GM21526 (cell line): ENCODE data around the gene ADCY10.
"Not testable (repeated sequence)": the region's sequence is repeated elsewhere in the genome, so short reads cannot be mapped to it uniquely, and the experiment has no call there.

Experiments used
- ATAC-seq: cut with Tn5 transposase; IDR thresholded peaks from one replicate; pipeline ENCODE4 v1.9.1; 2021; ENCODE audit warnings: moderate library complexity; ENCODE audit not compliant: unreplicated experiment, low FRiP score

Gene ADCY10

DNA sequence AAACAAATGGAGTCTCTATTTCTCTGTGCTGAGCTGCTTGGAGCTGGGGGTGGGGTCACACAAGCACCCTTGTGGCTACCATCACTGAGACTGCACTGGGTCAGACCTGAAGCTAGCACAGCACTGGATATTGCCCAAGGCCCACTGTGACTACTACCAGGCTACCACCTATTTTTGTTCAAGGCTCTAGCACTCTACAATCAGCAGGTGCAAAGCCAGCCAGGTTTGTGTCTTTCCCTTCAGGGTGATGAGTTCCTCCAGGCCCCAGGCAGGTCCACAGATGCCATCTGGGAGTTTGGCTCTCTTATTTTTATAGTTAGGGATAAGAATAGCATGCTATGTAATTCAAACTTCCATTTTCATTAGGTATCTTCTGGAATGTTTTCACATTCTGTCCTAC, 23.5 kb downstream of the ADCY10 start:
- no peak for ATAC-seq

DNA sequence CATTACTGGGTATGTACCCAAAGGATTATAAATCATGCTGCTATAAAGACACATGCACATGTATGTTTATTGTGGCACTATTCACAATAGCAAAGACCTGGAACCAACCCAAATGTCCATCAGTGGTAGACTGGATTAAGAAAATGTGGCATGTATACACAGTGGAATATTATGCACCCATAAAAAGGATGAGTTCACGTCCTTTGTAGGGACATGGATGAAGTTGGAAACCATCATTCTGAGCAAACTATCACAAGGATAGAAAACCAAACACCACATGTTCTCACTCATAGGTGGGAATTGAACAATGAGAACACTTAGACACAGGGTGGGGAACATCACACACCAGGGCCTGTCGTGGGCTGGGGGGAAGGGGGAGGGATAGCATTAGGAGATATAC, 26.7 kb downstream of the ADCY10 start:
- ATAC-seq = not testable (repeated sequence)

DNA sequence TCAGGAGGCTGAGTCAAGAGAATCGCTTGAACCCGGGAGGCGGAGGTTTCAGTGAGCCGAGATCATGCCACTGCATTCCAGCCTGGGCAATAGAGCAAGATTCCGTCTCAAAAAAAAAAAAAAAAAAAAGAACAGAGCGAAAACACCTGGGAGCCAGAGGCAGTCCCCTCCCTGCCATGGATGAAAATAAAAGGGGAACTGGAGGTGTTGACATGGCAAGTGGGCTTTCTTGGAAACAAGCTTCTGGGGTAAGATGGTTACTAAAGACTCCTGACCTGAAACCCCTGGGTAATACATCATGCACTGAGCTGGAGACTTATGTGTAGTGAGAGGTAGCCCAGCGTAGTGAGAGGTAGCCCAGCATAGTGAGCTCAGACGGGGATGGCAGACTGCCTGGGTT, 31.6 kb downstream of the ADCY10 start:
- no peak for ATAC-seq

DNA sequence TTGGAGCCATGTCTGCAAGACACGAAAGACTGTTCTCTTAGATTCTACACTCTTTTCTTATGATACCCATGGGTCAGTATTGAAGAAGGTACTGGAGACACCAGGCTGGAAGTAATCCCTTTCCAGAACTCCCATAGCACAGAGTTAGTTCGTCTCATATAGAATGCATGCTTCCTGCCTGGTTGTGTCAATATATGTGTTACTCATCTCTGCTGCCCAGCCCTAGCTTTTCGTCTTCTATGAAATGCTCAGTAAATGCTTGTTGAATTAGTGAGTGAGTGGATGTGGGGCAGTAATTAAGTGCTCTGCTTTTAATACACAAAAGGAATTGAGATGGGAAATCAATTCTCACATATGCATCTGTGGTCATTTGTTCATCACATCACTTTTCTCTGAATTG, 32.1 kb downstream of the ADCY10 start:
- ATAC-seq = no peak

DNA sequence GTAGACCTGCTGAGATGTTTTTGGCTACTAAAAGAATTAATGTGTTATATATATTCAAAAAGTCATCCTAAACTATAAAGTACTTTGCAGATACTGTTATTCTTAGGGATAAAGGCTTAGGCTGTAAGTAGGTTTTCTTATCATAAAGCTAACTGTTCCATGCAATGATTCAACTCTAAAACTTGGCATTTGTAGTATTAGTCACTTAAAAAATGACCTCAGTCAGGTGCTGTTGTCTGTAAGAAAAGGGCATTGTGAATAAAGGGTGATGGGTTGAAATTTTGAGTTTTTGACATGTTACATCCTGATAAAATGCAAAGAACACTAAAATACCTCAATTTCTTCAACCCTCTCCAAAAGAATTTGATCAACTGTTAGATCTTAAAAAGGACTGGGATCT, 32.9 kb downstream of the ADCY10 start:
- no peak for ATAC-seq

DNA sequence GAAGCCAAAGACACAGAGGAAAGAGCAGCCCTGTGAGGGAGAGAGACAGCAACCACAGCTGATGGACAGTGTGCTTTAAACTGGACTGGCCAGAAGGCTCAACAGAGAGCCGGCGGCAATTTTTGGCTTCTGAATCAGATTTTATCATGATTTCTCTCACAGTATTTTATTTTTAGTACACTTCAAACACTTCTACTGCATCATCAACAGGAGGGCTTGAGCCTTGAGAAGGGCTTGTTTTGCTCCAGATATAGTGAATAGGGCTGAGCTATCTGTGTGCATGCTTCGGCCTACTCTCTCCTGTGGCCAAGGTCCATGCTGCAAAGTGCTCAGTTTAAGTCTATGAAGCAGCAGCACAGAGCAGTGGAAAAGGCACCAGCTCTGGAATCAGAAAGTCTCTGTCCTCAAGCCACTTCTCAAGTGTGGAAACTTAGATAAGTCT, 33.3 kb downstream of the ADCY10 start:
- ATAC-seq = no peak

DNA sequence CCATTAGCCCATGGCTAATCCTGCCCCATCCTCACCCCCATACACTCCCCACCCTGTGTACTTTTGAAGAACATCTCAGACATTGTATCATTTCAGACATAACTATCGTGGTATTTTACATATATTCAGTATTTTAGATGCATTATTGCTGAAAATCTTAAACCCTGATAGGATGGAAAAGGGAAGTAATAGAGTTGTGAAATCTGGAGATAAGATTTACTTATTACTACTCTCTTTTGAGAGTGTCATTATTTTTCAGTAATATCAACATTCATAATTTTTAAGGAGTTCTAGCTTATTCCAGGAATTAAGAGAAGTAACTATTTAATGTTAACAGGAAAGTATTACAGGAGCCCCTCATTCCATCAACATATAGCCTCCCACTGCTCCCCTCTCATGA, 34.4 kb downstream of the ADCY10 start:
- ATAC-seq = no peak

DNA sequence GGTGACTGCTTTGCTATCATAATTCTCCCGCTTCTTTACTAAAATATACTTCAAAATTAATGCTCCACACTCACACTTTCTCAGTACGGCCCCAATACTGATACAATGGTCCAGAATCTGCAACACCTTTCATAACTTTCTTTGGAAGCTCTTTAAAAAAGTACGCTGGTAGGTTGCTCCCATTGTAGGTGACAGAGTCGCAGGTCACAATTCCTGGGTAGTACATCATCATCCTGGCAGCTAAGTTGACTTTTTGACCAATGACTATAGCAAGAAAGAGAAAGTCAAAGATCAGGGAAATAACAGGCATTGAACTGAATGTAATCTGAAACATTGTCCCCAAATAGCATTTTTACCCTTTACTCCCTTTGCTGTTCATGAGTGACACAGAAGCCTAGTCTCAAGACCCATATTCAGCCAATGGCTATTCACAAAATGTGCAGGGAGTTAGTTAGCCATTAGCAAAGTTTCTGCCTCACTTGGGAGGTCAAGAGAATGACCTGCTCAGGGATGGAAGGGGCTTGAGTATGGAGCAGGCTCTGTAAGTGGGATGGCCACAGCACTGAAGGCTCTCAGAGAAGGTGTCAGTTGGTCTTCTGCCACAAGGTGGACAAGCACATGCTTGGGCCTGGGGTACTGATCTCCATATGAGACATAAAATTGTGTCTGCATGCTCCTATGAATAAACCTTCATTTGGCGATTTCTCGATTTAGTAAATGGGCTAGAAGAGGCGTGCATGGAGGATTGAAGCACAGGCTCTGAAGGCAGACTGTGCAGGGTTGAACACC, 35.4 kb downstream of the ADCY10 start:
- ATAC-seq = no peak

DNA sequence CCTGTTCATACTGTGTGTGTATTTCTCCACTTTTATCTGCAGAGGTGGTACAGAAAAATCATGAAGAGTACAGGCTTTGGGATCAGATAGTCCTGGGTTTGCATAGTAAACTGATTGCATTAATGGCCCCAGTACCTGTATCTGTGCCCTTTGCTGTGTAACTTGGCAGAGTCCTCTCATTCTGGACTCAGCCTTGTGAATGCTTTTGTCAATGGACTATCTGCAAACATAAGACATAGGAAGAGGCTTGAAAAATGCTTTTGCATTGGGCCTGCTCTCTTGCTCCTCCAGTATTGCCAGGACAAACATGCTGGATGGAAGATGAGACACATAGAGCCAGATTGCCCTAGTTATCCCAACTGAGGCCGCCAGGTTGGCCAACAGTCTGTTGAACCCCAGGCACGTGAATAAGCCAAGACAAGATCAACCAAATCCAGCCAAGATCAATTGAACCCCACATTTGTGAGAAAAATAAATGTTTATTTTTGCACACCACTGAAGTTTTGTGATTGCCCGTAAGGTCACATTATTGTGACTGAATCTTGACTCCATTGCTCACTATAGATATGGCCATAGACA, 37.2 kb downstream of the ADCY10 start:
- no peak for ATAC-seq

DNA sequence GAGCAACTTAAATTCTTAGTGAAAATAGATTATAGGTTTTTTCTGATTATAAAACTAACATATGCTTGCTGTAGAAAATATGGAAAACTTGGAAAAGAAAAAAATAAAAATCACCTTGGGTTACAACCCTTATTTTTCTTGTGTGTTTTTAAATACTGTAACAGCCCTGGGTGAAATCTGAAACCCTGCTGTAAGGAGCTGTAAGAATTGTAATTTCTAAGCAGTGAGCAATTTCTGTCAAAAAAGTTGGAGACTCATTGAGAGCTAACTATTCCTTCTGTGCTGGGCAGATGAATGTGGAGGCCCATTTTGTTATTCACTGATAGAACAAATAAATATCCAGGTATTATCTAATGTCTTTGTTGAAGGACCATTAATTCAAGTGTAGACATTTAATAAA, 42.6 kb downstream of the ADCY10 start:
- ATAC-seq = no peak

DNA sequence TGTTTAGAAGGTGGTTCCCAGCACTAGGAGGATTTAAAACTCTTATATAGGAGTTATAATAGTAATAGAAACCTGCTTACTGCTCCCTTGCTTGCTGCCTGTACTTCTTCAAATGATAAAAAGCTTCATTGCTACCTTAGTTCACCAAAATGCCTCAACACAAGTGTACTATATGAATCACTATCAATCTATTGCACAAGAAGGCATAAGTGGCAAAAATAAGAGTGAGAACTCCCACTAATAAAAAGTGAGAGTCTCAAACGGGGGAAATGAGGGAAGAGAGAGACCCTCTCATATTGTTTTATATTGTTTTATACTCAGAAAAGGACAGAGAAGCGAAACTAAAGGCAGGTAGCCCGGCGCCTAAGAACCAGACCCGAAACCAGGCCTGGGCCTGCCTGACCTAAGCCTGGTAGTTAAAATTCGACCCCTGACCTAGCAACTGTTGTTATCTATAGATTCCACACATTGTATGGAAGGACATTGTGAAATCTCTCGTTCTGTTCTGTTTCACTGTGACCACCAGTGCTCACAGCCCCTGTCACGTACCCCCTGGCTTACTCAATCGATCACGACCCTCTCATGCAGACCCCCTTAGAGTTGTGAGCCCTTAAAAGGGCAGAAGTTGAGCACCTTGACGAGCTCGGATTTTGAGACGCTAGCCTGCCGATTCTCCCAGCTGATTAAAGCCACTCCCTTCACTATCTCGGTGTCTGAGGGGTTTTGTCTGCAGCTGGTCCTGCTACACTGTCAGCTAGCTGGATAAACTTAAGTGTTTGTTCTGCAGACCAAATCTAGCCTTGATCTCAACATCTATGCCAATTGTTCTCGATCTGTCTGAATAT, 44.6 kb downstream of the ADCY10 start:
- ATAC-seq = not testable (repeated sequence)

DNA sequence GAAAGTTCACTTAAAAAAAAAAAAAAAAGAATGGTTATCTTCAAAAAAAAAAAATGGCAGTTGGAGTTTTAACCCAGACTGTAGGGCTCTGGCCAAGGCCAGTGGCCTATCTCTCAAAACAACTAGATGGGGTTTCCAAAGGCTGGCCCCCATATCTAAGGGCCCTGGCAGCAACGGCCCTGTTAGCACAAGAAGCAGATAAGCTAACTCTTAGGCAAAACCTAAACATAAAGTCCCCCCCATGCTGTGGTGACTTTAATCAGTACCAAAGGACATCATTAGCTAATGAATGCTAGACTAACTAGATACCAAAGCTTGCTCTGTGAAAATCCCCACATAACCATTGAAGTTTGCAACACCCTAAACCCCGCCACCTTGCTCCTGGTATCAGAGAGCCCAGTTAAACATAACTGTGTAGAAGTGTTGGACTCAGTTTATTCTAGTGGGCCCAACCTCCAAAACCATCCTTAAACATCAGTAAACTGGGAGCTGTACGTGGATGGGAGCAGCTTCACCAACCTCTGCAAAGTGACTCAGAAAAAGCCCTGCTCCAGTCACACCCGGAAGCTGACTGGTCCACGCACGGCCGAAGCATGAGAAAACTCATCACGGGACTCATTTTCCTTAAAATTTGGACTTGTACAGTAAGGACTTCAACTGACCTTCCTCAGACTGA, 47.1 kb downstream of the ADCY10 start:
- not testable (repeated sequence) for ATAC-seq

DNA sequence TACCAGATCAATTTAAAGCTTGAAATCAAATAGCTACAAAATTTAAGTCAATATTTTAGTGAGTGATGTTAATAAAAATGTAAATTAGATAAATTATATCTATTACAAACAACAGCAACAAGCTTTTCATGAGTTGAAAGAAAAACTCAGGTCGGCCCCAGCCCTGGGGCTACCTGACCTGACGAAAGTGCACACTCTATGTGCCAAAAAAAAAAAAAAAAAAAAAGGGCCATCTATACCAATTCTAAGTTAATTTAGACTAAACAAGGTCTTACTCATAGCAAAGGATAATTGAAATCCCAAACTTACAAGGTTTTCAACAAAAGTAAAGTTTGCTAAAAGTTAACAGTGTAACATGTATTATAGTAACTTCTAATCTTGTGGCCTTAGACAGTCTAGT, 47.6 kb downstream of the ADCY10 start:
- ATAC-seq = not testable (repeated sequence)

DNA sequence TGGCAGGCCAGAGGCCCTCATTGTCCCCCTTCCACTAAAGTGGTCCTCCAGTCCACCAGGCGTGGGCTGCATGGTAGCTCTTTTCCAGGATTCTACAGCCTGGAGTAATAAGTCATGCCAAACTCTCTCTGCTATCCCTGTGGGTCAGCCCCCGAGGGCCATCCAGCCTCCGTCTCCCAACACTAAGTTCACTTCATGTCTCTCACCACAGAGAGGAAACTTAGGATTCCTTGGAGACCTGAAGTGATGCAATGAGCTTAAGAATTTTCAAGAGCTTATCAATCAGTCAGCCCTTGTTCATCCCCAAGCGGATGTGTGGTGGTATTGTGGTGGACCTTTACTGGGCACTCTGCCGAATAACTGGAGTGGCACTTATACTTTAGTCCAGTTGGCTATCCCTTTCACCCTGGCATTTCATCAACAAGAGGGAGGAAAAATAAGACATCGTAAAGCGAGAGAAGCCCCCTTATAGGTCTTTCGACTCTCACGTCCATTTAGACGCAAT, 48.1 kb downstream of the ADCY10 start:
- not testable (repeated sequence) for ATAC-seq

DNA sequence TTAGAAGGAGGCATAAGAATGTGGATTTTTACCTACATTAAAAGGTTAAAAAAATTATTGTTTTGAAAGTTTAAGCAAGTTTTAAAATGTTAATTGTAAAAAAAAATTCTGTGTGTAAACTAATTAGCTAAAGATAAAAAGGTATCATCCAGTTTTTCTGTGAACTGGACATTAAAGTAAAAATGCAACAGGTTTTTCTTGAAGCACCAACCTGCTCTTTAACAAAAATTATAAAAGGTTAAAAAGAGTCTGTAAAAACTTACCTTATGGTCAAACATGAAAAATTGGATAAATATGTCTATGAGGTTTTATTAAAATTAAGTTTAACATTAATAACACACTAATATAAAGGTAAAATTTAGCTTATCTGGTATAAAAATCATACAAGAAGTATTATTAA, 48.7 kb downstream of the ADCY10 start:
- not testable (repeated sequence) for ATAC-seq

DNA sequence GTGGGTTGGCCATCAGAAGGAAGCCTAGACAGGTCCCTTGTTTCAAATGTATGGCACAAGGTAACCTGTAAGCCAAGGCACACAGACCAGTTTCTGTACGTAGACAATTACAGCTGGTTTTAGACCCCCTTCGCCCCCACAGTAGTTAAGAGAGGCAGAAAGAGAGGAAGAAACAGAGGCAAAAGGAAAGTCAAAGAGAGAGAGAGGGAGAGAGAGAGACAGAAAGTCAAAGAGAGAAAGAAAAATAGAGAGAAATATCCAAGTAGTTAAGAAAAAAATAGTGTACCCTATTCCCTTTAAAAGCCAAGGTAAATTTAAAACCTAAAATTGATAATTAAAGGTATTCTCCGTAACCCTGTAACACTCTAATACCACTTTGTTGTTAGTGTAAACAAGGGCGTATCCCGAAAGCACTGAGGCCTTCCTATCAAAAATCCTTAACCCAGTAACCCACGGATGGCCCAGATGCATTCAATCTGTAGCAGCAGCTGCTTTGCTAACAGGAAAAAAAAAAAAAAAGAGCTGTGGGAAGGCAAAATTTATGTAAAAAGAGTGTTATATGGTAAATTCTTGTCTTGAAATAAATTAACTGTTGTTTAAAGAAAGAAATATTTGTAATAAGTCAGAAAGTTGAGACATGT, 49.4 kb downstream of the ADCY10 start:
- ATAC-seq = no peak

DNA sequence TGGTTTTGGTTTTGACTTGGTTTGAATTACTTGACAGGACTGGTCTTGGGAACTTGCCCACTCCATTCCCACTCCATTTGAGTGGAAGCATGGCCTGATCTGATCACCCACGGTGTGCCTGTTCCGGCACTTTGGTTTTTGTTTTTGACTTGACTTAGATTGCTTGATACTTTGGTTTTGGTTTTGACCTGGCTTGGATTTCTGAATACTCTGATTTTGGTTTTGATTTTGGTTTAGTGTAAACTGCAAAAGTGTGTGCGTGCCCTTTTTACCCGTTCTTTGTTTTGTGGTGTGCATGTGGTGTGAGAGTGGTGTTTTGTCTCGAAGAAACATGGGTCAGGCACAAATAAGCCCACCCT, 50.0 kb downstream of the ADCY10 start:
- no peak for ATAC-seq

DNA sequence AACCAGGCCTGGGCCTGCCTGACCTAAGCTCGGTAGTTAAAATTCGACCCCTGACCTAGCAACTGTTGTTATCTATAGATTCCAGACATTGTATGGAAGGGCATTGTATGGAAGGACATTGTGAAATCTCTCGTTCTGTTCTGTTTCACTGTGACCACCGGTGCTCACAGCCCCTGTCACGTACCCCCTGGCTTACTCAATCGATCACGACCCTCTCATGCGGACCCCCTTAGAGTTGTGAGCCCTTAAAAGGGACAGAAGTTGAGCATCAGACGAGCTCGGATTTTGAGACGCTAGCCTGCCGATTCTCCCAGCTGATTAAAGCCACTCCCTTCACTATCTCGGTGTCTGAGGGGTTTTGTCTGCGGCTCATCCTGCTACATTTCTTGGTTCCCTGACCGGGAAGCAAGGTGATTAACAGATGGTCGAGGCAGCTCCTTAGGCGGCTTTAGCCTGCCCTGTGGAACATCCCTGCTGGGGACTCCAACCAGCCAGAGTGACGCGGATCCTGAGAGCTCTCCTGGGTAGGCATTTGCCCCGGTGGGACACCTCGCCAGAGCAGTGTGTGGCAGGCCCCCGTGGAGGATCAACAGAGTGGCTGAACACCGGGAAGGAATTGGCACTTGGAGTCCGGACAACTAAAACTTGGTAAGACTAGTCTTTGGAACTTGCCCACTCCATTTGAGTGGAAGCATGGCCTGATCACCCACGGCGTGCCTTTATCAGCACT, 50.6 kb downstream of the ADCY10 start:
- ATAC-seq = not testable (repeated sequence)

DNA sequence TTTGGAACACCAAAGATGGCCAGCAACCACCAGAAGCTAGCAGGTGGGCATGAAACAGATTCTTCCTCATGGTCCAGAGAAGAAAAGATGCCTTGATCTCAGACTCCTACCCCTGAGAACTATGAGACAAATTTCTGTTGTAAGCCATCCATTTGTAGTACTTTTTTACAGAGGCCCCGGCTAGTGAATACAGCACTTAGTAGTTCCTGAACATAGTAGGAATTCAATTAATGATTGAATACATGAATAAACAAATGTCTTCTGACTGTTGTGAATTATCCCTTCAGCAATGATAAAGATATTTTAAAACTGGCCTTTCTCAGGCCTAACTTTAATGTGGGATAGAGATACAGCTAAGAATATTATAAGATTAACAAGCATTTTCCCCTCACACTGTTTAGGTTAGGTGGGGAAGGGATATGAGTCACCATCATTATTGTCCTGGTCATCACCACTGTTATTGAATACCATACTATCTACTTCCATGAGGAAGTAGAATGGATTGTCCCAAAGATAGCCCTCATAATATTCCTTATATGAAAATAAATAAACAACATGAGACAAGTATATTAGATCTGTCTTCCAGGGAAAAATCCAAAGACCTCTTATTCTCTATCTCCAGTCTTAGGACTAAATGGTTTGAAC, 51.4 kb downstream of the ADCY10 start:
- no peak for ATAC-seq
